K562 (cell line): ENCODE results near the gene GPSM3. TPM values are rescaled to one million over a fixed set of nuclear protein-coding genes. Genes with fewer than 3 reads are reported as not detected.

ENCODE experiments used
- BCOR ChIP-seq: fragments of 450-650 bp; IDR thresholded peaks from 2 replicates; pipeline ENCODE4 v1.6.1; 2016
- EP300 ChIP-seq: IDR thresholded peaks from 2 replicates; pipeline ENCODE4 v1.6.1; 2012; ENCODE audit warnings: low read length, improper control_type of control experiment
- NR2C2 ChIP-seq, 2 experiments: fragments of 200-800 bp in 1 of 2; sonication (Bioruptor generic) in 1 of 2; sonication (generic) in 1 of 2; formaldehyde crosslinking in 1 of 2; IDR thresholded peaks; 2 replicates each; pipeline versions ENCODE4 v1.6.1 to v1.8.0; 2016 to 2022; ENCODE audit warnings: mild to moderate bottlenecking in 1 of 2, missing compliant biosample characterization in 1 of 2, missing genetic modification characterization in 1 of 2, missing genetic modification reagents in 1 of 2
- POLR2B ChIP-seq: fragments of 450-650 bp; IDR thresholded peaks from 2 replicates; pipeline ENCODE4 v1.6.1; 2018; ENCODE audit warnings: low read depth; ENCODE audit not compliant: partially characterized antibody
- RCOR1 ChIP-seq, 2 experiments: IDR thresholded peaks; 2 replicates each; pipeline ENCODE4 v1.6.1; 2012; ENCODE audit warnings: low read depth in 2 of 2, low read length in 2 of 2, borderline replicate concordance in 1 of 2, improper control_type of control experiment in 1 of 2
- RUNX1 ChIP-seq: sonication (generic); IDR thresholded peaks from 2 replicates; pipeline ENCODE4 v1.6.1; 2016; ENCODE audit warnings: antibody characterized with exemption, low read depth
- SMAD4 ChIP-seq: fragments of 250-450 bp; sonication (Bioruptor Pico); conservative IDR thresholded peaks from 2 replicates; pipeline ENCODE4 v1.8.0; 2021; ENCODE audit warnings: inconsistent platforms, mild to moderate bottlenecking, moderate library complexity
- SMARCC2 ChIP-seq: fragments of 450-650 bp; IDR thresholded peaks from 2 replicates; pipeline ENCODE4 v1.6.1; 2017; ENCODE audit warnings: antibody characterized with exemption, moderate library complexity, mild to moderate bottlenecking, low read depth
- SMC3 ChIP-seq: conservative IDR thresholded peaks from 2 replicates; pipeline ENCODE4 v1.6.1; 2011; ENCODE audit warnings: low read depth, low read length, improper control_type of control experiment; ENCODE audit not compliant: insufficient read depth
- SRF ChIP-seq, 2 experiments: fragments of 250-450, 450-650 bp in 1 of 2; sonication (Bioruptor Pico) in 1 of 2; sonication (generic) in 1 of 2; formaldehyde crosslinking; IDR thresholded peaks; 2 replicates each; pipeline versions ENCODE4 v1.5.0 to v1.5.1; 2020 to 2022; ENCODE audit warnings: mild to moderate bottlenecking in 1 of 2, missing genetic modification reagents in 1 of 2
- TAF9B ChIP-seq: fragments of 450-650 bp; IDR thresholded peaks from 2 replicates; pipeline ENCODE4 v1.6.1; 2018; ENCODE audit warnings: mild to moderate bottlenecking; ENCODE audit not compliant: partially characterized antibody
- ZFX ChIP-seq: sonication (generic); formaldehyde crosslinking; IDR thresholded peaks from 2 replicates; pipeline ENCODE4 v1.8.0; 2022; ENCODE audit warnings: mild to moderate bottlenecking, missing genetic modification reagents, moderate library complexity
- ZNF785 ChIP-seq: fragments of 250-450 bp; sonication (Bioruptor Pico); IDR thresholded peaks from 2 replicates; pipeline ENCODE4 v1.4.0; 2020; ENCODE audit warnings: mild to moderate bottlenecking
- ZNF830 ChIP-seq: fragments of 250-450 bp; sonication (Bioruptor Pico); IDR thresholded peaks from 2 replicates; pipeline ENCODE4 v1.5.0; 2021; ENCODE audit warnings: mild to moderate bottlenecking
- polyA plus RNA-seq, 8 experiments: library from polyadenylated mRNA; depleted of rRNA in 4 of 8; stranded (reverse) in 5 of 8; unstranded in 3 of 8; fragments of >200 nt; fragmentation: Nextera tagmentation in 2 of 8; fragmentation: Illumina TruSeq in 1 of 8; extraction: Ambion mirVana in 2 of 8; extraction: Trizol in 1 of 8; gene quantifications; 2 replicates each; pipeline versions ENCODE4 v1.2.1 to v1.2.3, GENCODE V29; 2011 to 2014; ENCODE audit warnings: inconsistent platforms in 1 of 8, missing spikeins in 1 of 8
- total RNA-seq, 7 experiments: library from RNA; depleted of rRNA in 6 of 7; stranded (reverse); fragments of >200 nt in 6 of 7; fragmentation: Illumina TruSeq in 2 of 7; extraction: Trizol in 2 of 7; gene quantifications; 2 replicates each; pipeline versions ENCODE4 v1.2.1 to v1.2.3, GENCODE V29; 2011 to 2021; ENCODE audit warnings: low replicate concordance in 1 of 7
- TF ChIP-seq, protein P1 (sequence below): fragments of 450-650 bp; IDR thresholded peaks from 2 replicates; pipeline ENCODE4 v1.6.1; 2017; ENCODE audit warnings: antibody characterized with exemption, mild to moderate bottlenecking
- TF ChIP-seq, protein P2 (sequence below): fragments of 450-650 bp; formaldehyde crosslinking; IDR thresholded peaks from 2 replicates; pipeline ENCODE4 v1.4.0; 2020; ENCODE audit warnings: mild to moderate bottlenecking, moderate library complexity
- TF ChIP-seq, protein P3 (sequence below), 3 experiments: fragments of 200-800 bp in 1 of 3; fragments of 250-450 bp in 1 of 3; fragments of 450-650 bp in 1 of 3; sonication (Bioruptor Pico) in 1 of 3; sonication (Bioruptor generic) in 1 of 3; formaldehyde crosslinking in 1 of 3; IDR thresholded peaks; 2 replicates each; pipeline versions ENCODE4 v1.6.1 to v1.8.0; 2016 to 2022; ENCODE audit warnings: mild to moderate bottlenecking in 2 of 3, missing genetic modification characterization in 2 of 3, missing compliant biosample characterization in 1 of 3, moderate library complexity in 1 of 3

Gene GPSM3
- total and polyA plus RNA-seq, 9 of the 15 experiments (the other 6 are each of a cell fraction or from before 2014, with no cell fraction given): 5.3 to 42.6 (median 24.4) TPM

DNA sequence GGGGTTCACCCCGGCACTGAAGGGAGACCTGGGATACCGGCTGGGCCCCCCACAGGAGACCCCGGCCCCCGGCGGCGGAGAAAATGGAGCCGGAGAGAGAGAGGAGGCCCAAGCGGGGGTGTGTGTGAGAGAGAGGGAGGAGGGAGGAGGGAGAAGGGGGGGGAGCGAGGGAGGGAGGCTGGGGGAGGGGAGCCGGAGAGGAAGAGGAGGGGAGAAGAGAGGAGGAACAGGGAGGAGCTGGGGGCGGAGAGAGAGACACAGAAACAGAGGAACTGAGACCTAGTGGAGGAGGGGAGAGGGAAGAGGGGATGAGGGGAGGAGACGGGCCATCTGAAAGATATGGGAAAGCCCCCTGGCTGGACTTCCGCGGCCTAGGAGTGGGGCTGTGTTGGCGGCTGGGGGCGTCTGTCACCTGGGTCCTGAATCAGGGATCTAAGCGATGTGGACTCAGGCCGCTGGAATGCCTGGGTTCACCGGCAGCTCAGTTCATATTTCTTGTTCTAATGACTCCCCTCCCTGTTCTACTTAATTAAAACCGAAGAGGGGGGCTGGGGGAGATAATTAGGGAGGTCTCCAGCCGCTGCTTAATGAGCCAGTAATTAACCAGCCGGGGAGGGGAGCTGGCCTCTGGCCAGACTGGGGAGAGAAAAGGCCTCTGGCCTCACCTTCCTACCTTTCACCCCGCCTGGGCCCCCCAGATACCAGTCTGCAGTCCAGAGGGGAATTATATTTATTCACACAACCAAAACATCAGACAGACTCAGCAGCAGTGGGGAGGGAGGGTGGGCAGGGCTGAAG lies 2.2 kb downstream of the GPSM3 start, which contains the start of gene PBX2 (continued):
- TF ChIP-seq, protein P1, sequence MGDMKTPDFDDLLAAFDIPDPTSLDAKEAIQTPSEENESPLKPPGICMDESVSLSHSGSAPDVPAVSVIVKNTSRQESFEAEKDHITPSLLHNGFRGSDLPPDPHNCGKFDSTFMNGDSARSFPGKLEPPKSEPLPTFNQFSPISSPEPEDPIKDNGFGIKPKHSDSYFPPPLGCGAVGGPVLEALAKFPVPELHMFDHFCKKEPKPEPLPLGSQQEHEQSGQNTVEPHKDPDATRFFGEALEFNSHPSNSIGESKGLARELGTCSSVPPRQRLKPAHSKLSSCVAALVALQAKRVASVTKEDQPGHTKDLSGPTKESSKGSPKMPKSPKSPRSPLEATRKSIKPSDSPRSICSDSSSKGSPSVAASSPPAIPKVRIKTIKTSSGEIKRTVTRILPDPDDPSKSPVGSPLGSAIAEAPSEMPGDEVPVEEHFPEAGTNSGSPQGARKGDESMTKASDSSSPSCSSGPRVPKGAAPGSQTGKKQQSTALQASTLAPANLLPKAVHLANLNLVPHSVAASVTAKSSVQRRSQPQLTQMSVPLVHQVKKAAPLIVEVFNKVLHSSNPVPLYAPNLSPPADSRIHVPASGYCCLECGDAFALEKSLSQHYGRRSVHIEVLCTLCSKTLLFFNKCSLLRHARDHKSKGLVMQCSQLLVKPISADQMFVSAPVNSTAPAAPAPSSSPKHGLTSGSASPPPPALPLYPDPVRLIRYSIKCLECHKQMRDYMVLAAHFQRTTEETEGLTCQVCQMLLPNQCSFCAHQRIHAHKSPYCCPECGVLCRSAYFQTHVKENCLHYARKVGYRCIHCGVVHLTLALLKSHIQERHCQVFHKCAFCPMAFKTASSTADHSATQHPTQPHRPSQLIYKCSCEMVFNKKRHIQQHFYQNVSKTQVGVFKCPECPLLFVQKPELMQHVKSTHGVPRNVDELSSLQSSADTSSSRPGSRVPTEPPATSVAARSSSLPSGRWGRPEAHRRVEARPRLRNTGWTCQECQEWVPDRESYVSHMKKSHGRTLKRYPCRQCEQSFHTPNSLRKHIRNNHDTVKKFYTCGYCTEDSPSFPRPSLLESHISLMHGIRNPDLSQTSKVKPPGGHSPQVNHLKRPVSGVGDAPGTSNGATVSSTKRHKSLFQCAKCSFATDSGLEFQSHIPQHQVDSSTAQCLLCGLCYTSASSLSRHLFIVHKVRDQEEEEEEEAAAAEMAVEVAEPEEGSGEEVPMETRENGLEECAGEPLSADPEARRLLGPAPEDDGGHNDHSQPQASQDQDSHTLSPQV: peak; percentile 35; the same call in 1 of the 2 replicates
- no peak for TF ChIP-seq SMC3
- peak; percentile 72 for TF ChIP-seq ZFX (CRISPR knock-in tag)
- peak; percentile 30; the same call in 1 of the 2 replicates for TF ChIP-seq EP300
- peak in 1 of 2 experiments; percentile 29; a peak in 1 of 4 replicates for TF ChIP-seq SRF (CRISPR knock-in tag; IDR thresholded peaks at IDR 0.05)
- TF ChIP-seq RCOR1 (IDR thresholded peaks at IDR 0.05; ENCODE audit: borderline replicate concordance in 1 of 2, low read depth in 2 of 2, low read length in 2 of 2): peak in 1 of 2 experiments; percentile 60; a peak in 1 of 4 replicates
- peak; percentile 84 for TF ChIP-seq POLR2B
- no peak for TF ChIP-seq ZNF785 (CRISPR knock-in tag)
- no peak for TF ChIP-seq RUNX1
- TF ChIP-seq, protein P2, sequence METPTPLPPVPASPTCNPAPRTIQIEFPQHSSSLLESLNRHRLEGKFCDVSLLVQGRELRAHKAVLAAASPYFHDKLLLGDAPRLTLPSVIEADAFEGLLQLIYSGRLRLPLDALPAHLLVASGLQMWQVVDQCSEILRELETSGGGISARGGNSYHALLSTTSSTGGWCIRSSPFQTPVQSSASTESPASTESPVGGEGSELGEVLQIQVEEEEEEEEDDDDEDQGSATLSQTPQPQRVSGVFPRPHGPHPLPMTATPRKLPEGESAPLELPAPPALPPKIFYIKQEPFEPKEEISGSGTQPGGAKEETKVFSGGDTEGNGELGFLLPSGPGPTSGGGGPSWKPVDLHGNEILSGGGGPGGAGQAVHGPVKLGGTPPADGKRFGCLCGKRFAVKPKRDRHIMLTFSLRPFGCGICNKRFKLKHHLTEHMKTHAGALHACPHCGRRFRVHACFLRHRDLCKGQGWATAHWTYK (CRISPR knock-in tag): 0 out of 2 replicates have a peak, but pooled peaks have one; percentile 63
- TF ChIP-seq SMARCC2: peak; percentile 37; the same call in 1 of the 2 replicates
- TF ChIP-seq SMAD4 (CRISPR knock-in tag): peak; percentile 50; the same call in 1 of the 2 replicates
- TF ChIP-seq, protein P3, sequence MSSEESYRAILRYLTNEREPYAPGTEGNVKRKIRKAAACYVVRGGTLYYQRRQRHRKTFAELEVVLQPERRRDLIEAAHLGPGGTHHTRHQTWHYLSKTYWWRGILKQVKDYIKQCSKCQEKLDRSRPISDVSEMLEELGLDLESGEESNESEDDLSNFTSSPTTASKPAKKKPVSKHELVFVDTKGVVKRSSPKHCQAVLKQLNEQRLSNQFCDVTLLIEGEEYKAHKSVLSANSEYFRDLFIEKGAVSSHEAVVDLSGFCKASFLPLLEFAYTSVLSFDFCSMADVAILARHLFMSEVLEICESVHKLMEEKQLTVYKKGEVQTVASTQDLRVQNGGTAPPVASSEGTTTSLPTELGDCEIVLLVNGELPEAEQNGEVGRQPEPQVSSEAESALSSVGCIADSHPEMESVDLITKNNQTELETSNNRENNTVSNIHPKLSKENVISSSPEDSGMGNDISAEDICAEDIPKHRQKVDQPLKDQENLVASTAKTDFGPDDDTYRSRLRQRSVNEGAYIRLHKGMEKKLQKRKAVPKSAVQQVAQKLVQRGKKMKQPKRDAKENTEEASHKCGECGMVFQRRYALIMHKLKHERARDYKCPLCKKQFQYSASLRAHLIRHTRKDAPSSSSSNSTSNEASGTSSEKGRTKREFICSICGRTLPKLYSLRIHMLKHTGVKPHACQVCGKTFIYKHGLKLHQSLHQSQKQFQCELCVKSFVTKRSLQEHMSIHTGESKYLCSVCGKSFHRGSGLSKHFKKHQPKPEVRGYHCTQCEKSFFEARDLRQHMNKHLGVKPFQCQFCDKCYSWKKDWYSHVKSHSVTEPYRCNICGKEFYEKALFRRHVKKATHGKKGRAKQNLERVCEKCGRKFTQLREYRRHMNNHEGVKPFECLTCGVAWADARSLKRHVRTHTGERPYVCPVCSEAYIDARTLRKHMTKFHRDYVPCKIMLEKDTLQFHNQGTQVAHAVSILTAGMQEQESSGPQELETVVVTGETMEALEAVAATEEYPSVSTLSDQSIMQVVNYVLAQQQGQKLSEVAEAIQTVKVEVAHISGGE (CRISPR knock-in tag; IDR thresholded peaks at IDR 0.05): 0 out of 6 replicates have a peak, but pooled peaks of 1 of the 3 experiments have one; percentile 43
- TF ChIP-seq TAF9B: peak; percentile 44
- TF ChIP-seq BCOR: peak; percentile 11; the same call in 1 of the 2 replicates
- peak; percentile 82; the same call in 1 of the 2 replicates for TF ChIP-seq ZNF830 (CRISPR knock-in tag)
- no peak for TF ChIP-seq NR2C2 (CRISPR knock-in tag; IDR thresholded peaks at IDR 0.05)
- TF ChIP-seq NR2C2 (tag; IDR thresholded peaks at IDR 0.05): peak; percentile 60
